ENCODE measurements around the gene TCEAL1. TPM values are rescaled to one million over a fixed set of nuclear protein-coding genes. Genes with fewer than 3 reads are reported as not detected.

TCEAL1 gene, protein sequence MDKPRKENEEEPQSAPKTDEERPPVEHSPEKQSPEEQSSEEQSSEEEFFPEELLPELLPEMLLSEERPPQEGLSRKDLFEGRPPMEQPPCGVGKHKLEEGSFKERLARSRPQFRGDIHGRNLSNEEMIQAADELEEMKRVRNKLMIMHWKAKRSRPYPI
- total RNA-seq = 15.1 and 22.6 TPM in 2 replicates

DNA sequence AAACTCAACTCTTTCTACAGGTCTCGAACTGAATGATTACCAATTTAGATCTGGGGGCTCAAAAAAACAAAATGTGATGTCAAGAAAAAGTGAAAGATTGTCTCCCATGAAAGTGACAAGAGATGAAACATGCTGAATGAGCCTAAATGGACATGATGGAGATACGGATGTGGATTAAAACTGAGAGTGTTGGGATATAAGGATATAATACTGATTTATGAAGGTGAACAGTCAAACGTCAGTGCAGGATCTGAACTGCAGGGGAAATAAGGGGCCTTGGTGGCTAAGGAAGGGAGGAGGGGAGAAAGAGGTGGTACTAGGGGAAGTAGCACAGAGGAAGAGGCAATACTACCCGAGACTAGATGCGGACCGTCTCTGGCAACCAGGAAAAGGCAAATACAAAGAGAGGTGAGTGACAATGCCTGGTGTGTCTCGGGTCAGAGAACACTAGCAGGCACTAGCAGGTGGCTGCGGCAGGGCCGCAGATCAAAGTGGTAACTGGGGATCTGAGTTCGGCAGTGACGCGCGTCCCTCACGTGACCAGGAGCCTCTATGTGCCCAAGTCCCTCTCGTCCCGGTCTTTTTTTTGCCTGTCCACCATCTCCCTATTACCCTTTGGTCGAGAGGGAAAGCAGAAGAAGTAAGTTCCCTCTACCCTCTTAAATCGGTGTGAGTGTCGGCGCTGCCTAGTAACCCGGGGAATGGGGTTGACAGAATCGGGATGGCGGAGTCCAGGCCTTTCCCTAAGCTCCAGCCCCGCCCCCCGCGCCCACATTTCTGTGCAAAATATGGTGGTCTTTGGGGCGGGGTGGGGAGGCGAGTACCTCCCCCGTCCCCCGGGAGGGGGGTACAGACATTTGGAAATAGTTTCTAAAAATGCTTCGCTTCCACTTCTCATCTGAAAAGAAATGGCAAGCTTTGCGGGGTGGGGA, at the start of gene TCEAL1:
Gene TCEAL1 (plus strand): TSS at position 590 of the 932 bp plus-strand sequence. CDS start 942 bp downstream, outside the sequence.

DNA sequence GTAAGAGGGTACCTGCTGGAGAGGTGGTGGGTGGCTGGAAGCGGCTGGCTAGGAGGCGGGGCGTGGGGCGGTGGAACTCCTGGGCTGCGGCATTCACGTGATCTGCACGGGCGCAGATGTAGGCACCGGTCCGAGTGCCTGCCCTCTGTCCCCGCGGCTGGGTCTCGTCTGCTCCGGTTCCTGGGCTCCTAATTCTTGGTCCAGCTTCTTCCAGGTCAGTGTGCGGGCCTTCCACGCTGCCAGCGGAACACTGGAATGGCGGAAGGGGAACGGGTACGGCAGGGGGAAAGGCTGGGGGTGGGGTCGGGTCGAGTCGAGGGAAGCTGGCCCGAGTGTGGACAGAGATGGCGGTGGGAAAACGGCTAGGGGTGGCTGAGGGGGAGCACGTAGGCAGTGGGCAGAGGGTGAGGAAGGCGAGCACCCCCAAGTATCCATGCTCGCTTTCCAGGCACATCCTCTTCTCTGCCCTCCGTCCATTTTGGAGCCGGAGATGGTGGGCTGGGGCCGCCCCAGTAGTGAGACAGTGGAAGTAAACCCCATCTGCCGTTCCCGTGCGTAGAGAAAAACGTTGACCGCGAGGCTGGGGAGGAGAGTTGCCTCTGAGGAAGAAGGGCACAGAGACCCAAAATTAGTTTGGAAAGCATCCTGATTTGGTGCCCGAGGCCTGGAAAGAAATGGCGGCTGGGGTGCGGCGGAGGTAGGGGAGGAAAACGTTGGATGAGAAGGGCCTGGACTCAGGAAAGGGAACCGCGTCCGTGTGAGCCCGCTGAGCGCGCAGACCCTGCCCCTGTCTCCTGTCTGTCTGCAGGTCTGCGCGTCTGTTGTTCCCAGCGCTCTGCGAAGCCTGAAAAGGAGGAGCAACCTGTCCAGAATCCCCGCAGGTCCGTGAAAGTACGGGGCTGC, 43.1 kb upstream of the TCEAL1 start, which contains the start of gene TCEAL4:
Gene TCEAL4 (plus strand): TSS at position 105 of the 903 bp plus-strand sequence. CDS start 1,161 bp downstream, outside the sequence.

GRCh38 chrX:103607364-103608305, 21.1 kb upstream of the TCEAL1 start, which contains the start of gene TCEAL3:
TSS of gene TCEAL3 (plus strand) at chrX:103607963. CDS start at chrX:103609065, 1,102 bp downstream.

Other genes with a start within 250 kb of the TCEAL1 start
- gene RAB40A, start 109.5 kb upstream of the TCEAL1 start, total RNA-seq = under 0.01 and 0.09 TPM in 2 replicates
- 43.1 and 53.1 TPM in 2 replicates for gene TCEAL4, start 43.5 kb upstream of the TCEAL1 start, total RNA-seq
- gene TCEAL3, start 21.0 kb upstream of the TCEAL1 start, total RNA-seq = 19.3 and 26.2 TPM in 2 replicates
- 504 and 507 TPM in 2 replicates for gene MORF4L2, start 57.7 kb downstream of the TCEAL1 start, total RNA-seq
- gene TMEM31, start 81.9 kb downstream of the TCEAL1 start, total RNA-seq = 0.14 TPM in 1 of 2 replicates, not detected in the other
- under 0.01 and 0.18 TPM in 2 replicates for gene PLP1, start 147.9 kb downstream of the TCEAL1 start, total RNA-seq
- gene RAB9B, start 203.3 kb downstream of the TCEAL1 start, total RNA-seq = 0.43 and 1.2 TPM in 2 replicates